Kidney epithelial cell (primary cell): ENCODE results near the gene ATG16L2. TPM values are rescaled to one million over a fixed set of nuclear protein-coding genes. Genes with fewer than 3 reads are reported as not detected.

Source experiments
- DNase-seq: peaks from one replicate; pipeline ENCODE4 v3.0.0-alpha.2; 2010; ENCODE audit warnings: low read depth
- H3K27me3 ChIP-seq: 2 replicates; pipeline ENCODE4 v1.6.0; 2011; ENCODE audit warnings: low read length; ENCODE audit not compliant: control insufficient read depth, insufficient read depth
- H3K36me3 ChIP-seq: 2 replicates; pipeline ENCODE4 v1.5.1; 2011; ENCODE audit warnings: low read length; ENCODE audit not compliant: control insufficient read depth, insufficient read depth
- H3K4me3 ChIP-seq: 2 replicates; pipeline ENCODE4 v1.5.1; 2011; ENCODE audit warnings: low read depth, mild to moderate bottlenecking, control low read depth, low read length
- total RNA-seq: library from RNA; depleted of rRNA; stranded (reverse); fragments of >200 nt; gene quantifications from 2 replicates; pipeline ENCODE4 v1.2.3, GENCODE V29; 2015
- TF ChIP-seq, protein P1 (sequence below): IDR thresholded peaks from 2 replicates; pipeline ENCODE4 v1.5.1; 2011; ENCODE audit warnings: mild to moderate bottlenecking, moderate library complexity, low read length, control low read depth, inconsistent platforms; ENCODE audit not compliant: insufficient read depth, poor library complexity, severe bottlenecking

ATG16L2 gene
- total RNA-seq, 1 donor from 2014 or later = 12.8 TPM

DNA sequence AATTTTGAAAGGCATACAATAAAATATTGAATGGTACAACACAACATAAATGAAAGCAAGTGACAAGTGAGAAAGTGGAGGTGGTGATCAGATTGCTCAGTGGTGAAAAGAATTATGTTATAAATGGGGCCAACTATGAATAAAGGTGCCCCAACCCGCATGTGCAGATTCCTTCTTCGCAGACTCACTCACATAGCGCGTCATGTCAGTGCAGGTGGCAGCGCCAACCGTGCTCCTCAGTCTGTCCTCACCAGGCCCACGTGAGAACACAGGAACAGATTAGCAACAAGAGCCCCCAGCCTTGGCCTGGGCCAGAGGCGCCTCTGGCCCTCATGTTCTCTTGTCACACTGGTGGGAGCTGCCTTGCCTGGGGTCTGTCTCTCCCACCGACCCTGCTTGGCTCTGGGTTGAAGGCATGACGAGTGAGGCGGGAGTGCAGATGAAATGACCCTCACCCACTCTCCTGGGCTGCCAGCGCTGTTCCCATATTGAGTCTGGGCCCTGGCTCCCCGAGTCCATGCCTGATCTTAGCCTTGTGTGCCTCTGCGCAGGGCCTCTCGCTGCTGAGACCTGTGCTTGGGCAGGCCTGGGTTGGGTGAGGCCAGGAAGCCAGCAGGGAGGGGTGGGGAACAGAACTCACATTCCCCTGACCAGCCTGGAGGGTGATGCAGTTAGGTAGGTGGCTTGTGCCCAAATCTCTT, 6.4 kb downstream of the ATG16L2 start:
- H3K36me3 ChIP-seq = no peaks in the 10 kb centered on the region
- TF ChIP-seq, protein P1, sequence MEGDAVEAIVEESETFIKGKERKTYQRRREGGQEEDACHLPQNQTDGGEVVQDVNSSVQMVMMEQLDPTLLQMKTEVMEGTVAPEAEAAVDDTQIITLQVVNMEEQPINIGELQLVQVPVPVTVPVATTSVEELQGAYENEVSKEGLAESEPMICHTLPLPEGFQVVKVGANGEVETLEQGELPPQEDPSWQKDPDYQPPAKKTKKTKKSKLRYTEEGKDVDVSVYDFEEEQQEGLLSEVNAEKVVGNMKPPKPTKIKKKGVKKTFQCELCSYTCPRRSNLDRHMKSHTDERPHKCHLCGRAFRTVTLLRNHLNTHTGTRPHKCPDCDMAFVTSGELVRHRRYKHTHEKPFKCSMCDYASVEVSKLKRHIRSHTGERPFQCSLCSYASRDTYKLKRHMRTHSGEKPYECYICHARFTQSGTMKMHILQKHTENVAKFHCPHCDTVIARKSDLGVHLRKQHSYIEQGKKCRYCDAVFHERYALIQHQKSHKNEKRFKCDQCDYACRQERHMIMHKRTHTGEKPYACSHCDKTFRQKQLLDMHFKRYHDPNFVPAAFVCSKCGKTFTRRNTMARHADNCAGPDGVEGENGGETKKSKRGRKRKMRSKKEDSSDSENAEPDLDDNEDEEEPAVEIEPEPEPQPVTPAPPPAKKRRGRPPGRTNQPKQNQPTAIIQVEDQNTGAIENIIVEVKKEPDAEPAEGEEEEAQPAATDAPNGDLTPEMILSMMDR = no peak
- no peak overlapping the region for H3K4me3 ChIP-seq
- H3K27me3 ChIP-seq = no peaks in the 10 kb centered on the region
- DNase-seq = no peak

GRCh38 chr11:72821221-72821919, 7.2 kb downstream of the ATG16L2 start:
- no peaks in the 10 kb centered on the region for H3K36me3 ChIP-seq
- TF ChIP-seq, protein P1 = no peak
- no peak for DNase-seq
- peak overlapping the region; percentile 42 for H3K4me3 ChIP-seq
- H3K27me3 ChIP-seq = no peaks in the 10 kb centered on the region

DNA sequence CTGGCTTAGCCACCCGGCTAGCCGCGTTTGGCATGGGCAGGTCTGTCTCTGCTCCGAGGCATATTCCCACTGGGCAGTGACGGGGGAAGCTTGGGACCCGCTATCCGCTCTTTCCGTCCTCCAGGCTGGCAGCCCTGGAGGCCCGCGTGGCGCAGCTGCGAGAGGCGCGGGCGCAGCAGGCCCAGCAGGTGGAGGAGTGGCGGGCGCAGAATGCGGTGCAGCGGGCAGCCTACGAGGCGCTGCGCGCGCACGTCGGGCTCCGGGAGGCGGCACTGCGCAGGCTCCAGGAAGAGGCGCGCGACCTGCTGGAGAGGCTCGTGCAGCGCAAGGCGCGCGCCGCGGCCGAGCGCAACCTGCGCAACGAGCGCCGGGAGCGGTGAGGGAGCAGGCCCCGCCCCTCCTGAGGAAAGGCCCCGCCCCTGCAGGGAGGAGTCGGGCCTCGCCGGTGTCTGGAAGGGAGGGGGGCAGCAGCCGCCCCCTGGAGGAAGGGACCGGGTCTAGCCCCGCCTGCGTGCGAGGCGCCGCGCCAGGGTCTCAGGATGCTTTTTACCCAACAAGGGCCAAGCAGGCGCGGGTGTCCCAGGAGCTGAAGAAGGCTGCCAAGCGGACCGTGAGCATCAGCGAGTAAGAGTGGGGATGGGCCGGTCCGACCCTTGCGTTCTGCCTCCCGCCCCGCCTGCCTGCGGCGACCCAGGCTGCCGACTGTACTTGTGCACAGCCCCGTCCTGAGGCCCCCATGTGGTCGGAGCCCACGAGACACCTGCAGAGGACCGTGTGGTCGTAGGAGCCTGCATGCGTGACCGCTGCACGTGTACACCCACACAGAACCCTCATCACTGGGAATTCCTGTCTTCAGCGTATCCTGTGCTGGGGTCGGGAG, 7.9 kb downstream of the ATG16L2 start:
- Histone ChIP-seq H3K36me3 (no peaks in the 10 kb centered on the region), H3K4me3 (peak overlapping the region; percentile 42), H3K27me3 (no peaks in the 10 kb centered on the region)
- TF ChIP-seq, protein P1 = peak; percentile 16
- no peak for DNase-seq

- no peaks in the 10 kb centered on the region for H3K27me3 ChIP-seq
- H3K36me3 ChIP-seq = no peaks in the 10 kb centered on the region
- DNase-seq = no peak
- TF ChIP-seq, protein P1 = no peak
- no peak overlapping the region for H3K4me3 ChIP-seq
These were observed 9.0 kb downstream of the ATG16L2 start for GRCh38 chr11:72823105-72823804.

GRCh38 chr11:72824020-72824419, 9.8 kb downstream of the ATG16L2 start:
- Histone ChIP-seq H3K36me3 (no peaks in the 10 kb centered on the region), H3K27me3 (no peaks in the 10 kb centered on the region), H3K4me3 (no peak overlapping the region)
- no peak for DNase-seq
- TF ChIP-seq, protein P1 = no peak
